ENCODE results near the gene PAF1. TPM values are rescaled to one million over a fixed set of nuclear protein-coding genes. Genes with fewer than 3 reads are reported as not detected.

Gene PAF1
- total RNA-seq, 1 experiment from 2014 or later: 59.0 TPM

- Mint-ChIP-seq H3K36me3 (ENCODE audit: insufficient read depth, unreplicated experiment) (peaks cover 53% of the 10 kb centered on the region), H3K27me3 (ENCODE audit: insufficient read depth, unreplicated experiment) (no peaks in the 10 kb centered on the region), H3K27ac (ENCODE audit: unreplicated experiment) (no peak overlapping the region), H3K4me1 (ENCODE audit: low read depth, unreplicated experiment) (no peaks in the 10 kb centered on the region), H3K4me3 (ENCODE audit: unreplicated experiment) (no peak overlapping the region), H3K9me3 (ENCODE audit: unreplicated experiment) (no peaks in the 10 kb centered on the region)
- CTCF ChIA-PET: no interaction called here
- DNase-seq: no peak
- no peak for TF ChIP-seq CTCF (IDR thresholded peaks at IDR 0.05; ENCODE audit: insufficient read depth in 1 of 2, low read depth in 1 of 2, low read length in 1 of 2, severe bottlenecking in 1 of 2, unreplicated experiment in 1 of 2)
- Histone ChIP-seq H3K9me3 (no peaks in the 10 kb centered on the region), H3K4me3 (ENCODE audit: low read depth, low read length) (no peak overlapping the region), H3K4me1 (no peaks in the 10 kb centered on the region), H3K27me3 (replicated peaks; ENCODE audit: control insufficient read depth, insufficient read depth, low read length) (no peaks in the 10 kb centered on the region), H3K36me3 (ENCODE audit: control insufficient read depth, insufficient read depth, low read length) (peaks cover 8% of the 10 kb centered on the region)
- POLR2A ChIA-PET: interaction anchor here (3.0 kb wide), 1 partner anchor 15 kb away, joined by 9 read pairs; the partner anchor contains the start of gene RPS16
- BruUV-seq (replicated peaks): no TSS peak
- intact Hi-C loops (cut with micrococcal nuclease; ENCODE audit: unreplicated experiment): no loop called here
These were observed 29.9 kb upstream of the PAF1 start for GRCh38 chr19:39420769-39421168.

- peaks cover 5% of the 10 kb centered on the region; the same call in 1 of the 2 replicates for H3K4me1 ChIP-seq
- Mint-ChIP-seq H3K36me3 (ENCODE audit: insufficient read depth, unreplicated experiment) (peaks cover 53% of the 10 kb centered on the region), H3K9me3 (ENCODE audit: unreplicated experiment) (no peaks in the 10 kb centered on the region), H3K4me3 (ENCODE audit: unreplicated experiment) (no peak overlapping the region), H3K4me1 (ENCODE audit: low read depth, unreplicated experiment) (peaks cover 8% of the 10 kb centered on the region), H3K27ac (ENCODE audit: unreplicated experiment) (no peak overlapping the region), H3K27me3 (ENCODE audit: insufficient read depth, unreplicated experiment) (no peaks in the 10 kb centered on the region)
- no peaks in the 10 kb centered on the region for H3K27me3 ChIP-seq (replicated peaks; ENCODE audit: control insufficient read depth, insufficient read depth, low read length)
- no peak for TF ChIP-seq CTCF (IDR thresholded peaks at IDR 0.05; ENCODE audit: insufficient read depth in 1 of 2, low read depth in 1 of 2, low read length in 1 of 2, severe bottlenecking in 1 of 2, unreplicated experiment in 1 of 2)
- intact Hi-C loops (cut with micrococcal nuclease; ENCODE audit: unreplicated experiment): no loop called here
- DNase-seq: no peak
- ChIA-PET POLR2A (no interaction called here), CTCF (interaction anchor here (0.5 kb wide), 1 partner anchor 110 kb away, joined by 9 read pairs; no protein-coding TSS in a partner anchor)
- no TSS peak for BruUV-seq (replicated peaks)
- peaks cover 4% of the 10 kb centered on the region for H3K36me3 ChIP-seq (ENCODE audit: control insufficient read depth, insufficient read depth, low read length)
- H3K9me3 ChIP-seq: no peaks in the 10 kb centered on the region
- H3K4me3 ChIP-seq (ENCODE audit: low read depth, low read length): no peak overlapping the region
These were observed 28.1 kb upstream of the PAF1 start for GRCh38 chr19:39419003-39419402.

GRCh38 chr19:39417463-39418181 is 26.7 kb upstream of the PAF1 start:
- no peak for DNase-seq
- Histone ChIP-seq H3K9me3 (no peaks in the 10 kb centered on the region), H3K4me3 (ENCODE audit: low read depth, low read length) (no peak overlapping the region), H3K4me1 (peaks cover 7% of the 10 kb centered on the region; the same call in 1 of the 2 replicates), H3K36me3 (ENCODE audit: control insufficient read depth, insufficient read depth, low read length) (peaks cover 3% of the 10 kb centered on the region), H3K27me3 (replicated peaks; ENCODE audit: control insufficient read depth, insufficient read depth, low read length) (no peaks in the 10 kb centered on the region)
- Mint-ChIP-seq H3K4me3 (ENCODE audit: unreplicated experiment) (no peak overlapping the region), H3K27me3 (ENCODE audit: insufficient read depth, unreplicated experiment) (no peaks in the 10 kb centered on the region), H3K9me3 (ENCODE audit: unreplicated experiment) (no peaks in the 10 kb centered on the region), H3K36me3 (ENCODE audit: insufficient read depth, unreplicated experiment) (peaks cover 51% of the 10 kb centered on the region), H3K27ac (ENCODE audit: unreplicated experiment) (no peak overlapping the region), H3K4me1 (ENCODE audit: low read depth, unreplicated experiment) (peaks cover 9% of the 10 kb centered on the region)
- ChIA-PET CTCF (no interaction called here), POLR2A (interaction anchor here (0.5 to 0.9 kb wide), 2 partner anchors 15 to 18 kb away, joined by 3 read pairs; partner anchors contain the start of gene RPS16)
- no TSS peak for BruUV-seq (replicated peaks)
- no peak for TF ChIP-seq CTCF (IDR thresholded peaks at IDR 0.05; ENCODE audit: insufficient read depth in 1 of 2, low read depth in 1 of 2, low read length in 1 of 2, severe bottlenecking in 1 of 2, unreplicated experiment in 1 of 2)
- intact Hi-C loops (cut with micrococcal nuclease; ENCODE audit: unreplicated experiment): no loop called here
